GM12873 (cell line): Measurements from ENCODE around the gene IQCM.

ENCODE experiments used
- TF ChIP-seq, protein P1 (sequence below): IDR thresholded peaks from 2 replicates; pipeline ENCODE4 v1.5.1; 2012; ENCODE audit warnings: low read depth, mild to moderate bottlenecking, moderate library complexity, low read length, control low read depth; ENCODE audit not compliant: insufficient read depth; ENCODE audit errors: missing control alignments

IQCM gene

DNA sequence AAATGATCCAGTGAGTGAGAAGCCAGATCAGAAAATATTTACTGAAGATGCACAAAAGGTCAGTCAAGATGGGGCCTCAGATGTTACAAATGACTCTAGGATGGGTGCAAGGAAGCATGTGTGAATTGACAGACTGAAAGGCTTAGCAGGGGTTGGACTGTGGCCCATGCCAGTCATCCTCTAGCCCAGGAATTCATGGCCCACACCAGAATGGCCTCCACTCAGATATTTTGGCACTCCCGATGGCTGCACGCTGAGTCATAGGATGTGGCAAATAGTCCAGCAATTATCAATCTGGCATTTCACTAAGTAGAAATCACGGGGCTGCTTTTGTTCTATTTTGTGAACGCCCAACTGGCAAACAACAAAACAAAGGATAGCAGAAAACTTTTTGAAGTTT, 406.5 kb downstream of the IQCM start:
- TF ChIP-seq, protein P1, sequence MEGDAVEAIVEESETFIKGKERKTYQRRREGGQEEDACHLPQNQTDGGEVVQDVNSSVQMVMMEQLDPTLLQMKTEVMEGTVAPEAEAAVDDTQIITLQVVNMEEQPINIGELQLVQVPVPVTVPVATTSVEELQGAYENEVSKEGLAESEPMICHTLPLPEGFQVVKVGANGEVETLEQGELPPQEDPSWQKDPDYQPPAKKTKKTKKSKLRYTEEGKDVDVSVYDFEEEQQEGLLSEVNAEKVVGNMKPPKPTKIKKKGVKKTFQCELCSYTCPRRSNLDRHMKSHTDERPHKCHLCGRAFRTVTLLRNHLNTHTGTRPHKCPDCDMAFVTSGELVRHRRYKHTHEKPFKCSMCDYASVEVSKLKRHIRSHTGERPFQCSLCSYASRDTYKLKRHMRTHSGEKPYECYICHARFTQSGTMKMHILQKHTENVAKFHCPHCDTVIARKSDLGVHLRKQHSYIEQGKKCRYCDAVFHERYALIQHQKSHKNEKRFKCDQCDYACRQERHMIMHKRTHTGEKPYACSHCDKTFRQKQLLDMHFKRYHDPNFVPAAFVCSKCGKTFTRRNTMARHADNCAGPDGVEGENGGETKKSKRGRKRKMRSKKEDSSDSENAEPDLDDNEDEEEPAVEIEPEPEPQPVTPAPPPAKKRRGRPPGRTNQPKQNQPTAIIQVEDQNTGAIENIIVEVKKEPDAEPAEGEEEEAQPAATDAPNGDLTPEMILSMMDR = no peak

DNA sequence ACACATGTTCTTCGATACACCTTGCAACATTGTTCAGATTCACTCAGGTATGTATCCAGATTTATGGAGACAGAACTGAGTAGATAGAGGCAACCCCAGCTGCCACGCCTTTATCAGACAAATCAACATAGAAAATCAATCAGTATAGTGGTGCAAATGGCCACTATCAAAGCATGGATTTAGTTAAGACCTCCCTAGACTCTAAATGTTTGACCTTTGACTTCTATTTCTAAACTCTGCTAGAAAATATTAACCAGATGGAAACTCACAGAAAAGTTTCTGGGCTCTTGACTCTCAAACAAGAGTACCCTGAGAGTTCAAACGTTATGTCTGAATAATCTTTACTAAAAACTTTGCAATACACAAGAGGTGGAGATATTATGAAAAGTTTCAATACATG, 411.5 kb downstream of the IQCM start:
- TF ChIP-seq, protein P1 = no peak

DNA sequence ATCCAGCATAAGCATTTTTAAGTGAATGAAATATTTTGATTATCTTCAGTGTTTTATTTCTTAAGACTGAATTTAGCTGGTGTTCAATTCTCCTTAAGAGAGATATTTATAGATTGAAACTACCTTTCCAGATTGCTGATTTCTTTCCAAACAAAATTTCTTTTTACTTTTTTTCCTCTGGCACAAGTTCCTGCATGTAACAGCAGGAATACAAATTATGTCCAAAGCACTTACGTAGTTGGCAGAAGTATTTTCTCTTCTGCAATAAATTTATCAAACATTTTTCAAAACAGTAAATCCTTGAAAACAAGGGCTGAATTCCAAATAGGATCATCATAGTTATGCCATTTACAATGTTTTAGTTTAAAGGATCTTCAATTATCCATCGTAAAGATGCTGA, 412.6 kb downstream of the IQCM start:
- TF ChIP-seq, protein P1 = no peak

DNA sequence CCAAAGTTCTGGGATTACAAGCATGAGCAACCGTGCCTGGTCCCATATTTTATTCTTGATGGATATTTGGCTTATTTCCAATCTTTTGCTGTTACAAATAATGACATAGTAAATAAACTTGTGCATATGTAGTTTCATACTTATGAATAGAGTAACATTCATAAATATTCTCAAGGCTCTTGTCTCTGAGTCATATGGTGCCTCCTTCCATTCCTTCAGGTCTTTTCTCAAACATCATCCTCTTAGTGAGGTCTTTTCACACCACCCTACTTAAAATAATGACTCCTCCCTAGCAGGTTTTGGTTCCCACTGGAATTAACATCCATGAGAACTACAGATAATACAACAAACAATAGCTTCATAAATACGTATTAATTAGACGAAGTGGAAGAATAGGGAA, 416.6 kb downstream of the IQCM start:
- TF ChIP-seq, protein P1 = no peak

DNA sequence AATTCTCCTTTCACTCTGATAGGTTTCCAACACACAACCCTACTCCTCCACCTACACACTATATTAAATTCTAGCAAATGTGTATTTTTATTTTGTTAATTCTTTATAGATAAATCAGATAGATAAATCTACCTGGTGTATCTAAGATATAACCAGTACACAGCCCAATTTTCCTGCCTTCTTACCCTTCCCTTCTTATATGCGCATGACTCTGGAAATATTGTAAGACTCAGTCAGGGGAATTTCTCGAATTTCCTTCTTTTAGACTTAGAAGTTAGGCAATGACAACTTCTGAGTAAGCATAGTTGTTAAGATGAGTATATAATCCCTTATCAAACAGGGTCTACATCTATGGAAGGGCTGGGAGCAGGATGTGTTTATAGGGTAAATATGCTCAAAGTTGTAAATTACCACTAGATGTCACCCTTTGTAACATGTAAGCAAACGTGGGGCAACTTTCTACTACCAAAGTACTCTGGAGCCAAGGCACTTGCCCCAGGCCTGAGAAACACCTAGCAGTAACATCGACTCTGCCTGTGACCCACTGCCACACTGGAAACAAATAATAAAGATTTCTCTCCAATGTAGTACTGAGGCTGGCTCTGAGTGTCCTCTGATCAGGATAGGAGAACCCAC, 444.7 kb downstream of the IQCM start:
- TF ChIP-seq, protein P1 = peak; percentile 41

DNA sequence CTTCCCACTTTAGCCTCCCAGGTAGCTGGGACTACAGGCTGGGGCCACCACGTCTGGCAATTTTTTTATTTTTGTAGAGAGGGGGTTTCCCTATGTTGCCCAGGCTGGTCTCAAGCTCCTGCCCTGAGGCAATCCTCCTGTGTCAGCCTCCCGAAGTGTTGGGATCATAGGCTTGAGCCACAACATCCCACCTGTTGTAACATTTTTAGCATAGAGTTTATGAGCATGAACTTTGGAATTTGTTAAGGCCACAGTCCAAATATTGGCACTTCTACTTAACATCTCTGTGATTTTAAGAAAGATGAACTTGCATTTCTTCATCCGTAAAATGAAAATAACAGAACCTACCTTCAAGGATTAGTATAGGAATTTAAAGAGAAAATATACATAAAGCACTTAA, 445.6 kb downstream of the IQCM start:
- TF ChIP-seq, protein P1 = no peak

DNA sequence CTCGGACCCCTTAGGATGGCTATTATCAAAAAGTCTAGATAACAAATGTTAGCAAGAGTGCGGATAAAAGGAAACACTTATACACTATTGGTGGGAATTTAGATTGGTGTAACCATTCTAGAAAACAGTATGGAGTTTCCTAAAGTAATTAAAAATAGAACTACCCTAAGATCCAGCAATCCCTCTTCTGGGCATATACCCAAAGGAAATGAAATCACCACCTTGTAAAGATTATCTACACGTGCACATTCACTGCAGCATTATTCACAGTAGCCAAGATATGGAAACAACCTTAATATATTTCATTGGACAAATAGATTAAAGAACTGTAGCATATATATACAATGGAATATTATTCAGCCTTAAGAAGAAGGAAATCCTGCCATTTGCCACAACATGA, 462.4 kb downstream of the IQCM start:
- TF ChIP-seq, protein P1 = no peak
